Cardiac muscle cell (in vitro differentiated cells and primary cell): ENCODE measurements around the gene BPIFB6. TPM values are rescaled to one million over a fixed set of nuclear protein-coding genes. Genes with fewer than 3 reads are reported as not detected.

Experiments
- DNase-seq, 2 donors: peaks; one replicate each; pipeline versions ENCODE4 v3.0.0 to v3.0.0-alpha.2; 2010 to 2017; ENCODE audit warnings: low read depth in 1 of 2, low spot score in 1 of 2
- H3K27ac ChIP-seq: fragments of 200-600 bp; sonication (generic); 2 replicates; pipeline ENCODE4 v1.5.1; 2016
- H3K27me3 ChIP-seq: fragments of 200-600 bp; sonication (generic); 2 replicates; pipeline ENCODE4 v1.6.0; 2016; ENCODE audit warnings: control low read depth
- H3K36me3 ChIP-seq: fragments of 200-600 bp; sonication (generic); 2 replicates; pipeline ENCODE4 v1.5.1; 2016; ENCODE audit warnings: control low read depth
- H3K4me1 ChIP-seq: fragments of 200-600 bp; sonication (generic); 2 replicates; pipeline ENCODE4 v1.8.1; 2017; ENCODE audit warnings: low read depth, mild to moderate bottlenecking, mixed run types
- H3K4me3 ChIP-seq: fragments of 200-600 bp; sonication (generic); 2 replicates; pipeline ENCODE4 v1.5.1; 2016; ENCODE audit warnings: mild to moderate bottlenecking
- H3K9me3 ChIP-seq: fragments of 200-600 bp; sonication (generic); 2 replicates; pipeline ENCODE4 v1.5.1; 2017; ENCODE audit warnings: low read depth, mild to moderate bottlenecking, control low read depth
- polyA plus RNA-seq: library from polyadenylated mRNA; unstranded; fragments of >200 nt; fragmentation: Nextera tagmentation; extraction: Ambion mirVana; gene quantifications from 2 replicates; pipeline ENCODE4 v1.2.1, GENCODE V29; 2016
- total RNA-seq: library from RNA; depleted of rRNA; stranded (reverse); fragments of >200 nt; gene quantifications from 2 replicates; pipeline ENCODE4 v1.2.3, GENCODE V29; 2016
- TF ChIP-seq, protein P1 (sequence below): IDR thresholded peaks from 2 replicates; pipeline ENCODE4 v1.5.1; 2012; ENCODE audit warnings: low read depth, mild to moderate bottlenecking, low read length

Gene BPIFB6
- total and polyA plus RNA-seq, 2 experiments from 2014 or later, result not detected

DNA sequence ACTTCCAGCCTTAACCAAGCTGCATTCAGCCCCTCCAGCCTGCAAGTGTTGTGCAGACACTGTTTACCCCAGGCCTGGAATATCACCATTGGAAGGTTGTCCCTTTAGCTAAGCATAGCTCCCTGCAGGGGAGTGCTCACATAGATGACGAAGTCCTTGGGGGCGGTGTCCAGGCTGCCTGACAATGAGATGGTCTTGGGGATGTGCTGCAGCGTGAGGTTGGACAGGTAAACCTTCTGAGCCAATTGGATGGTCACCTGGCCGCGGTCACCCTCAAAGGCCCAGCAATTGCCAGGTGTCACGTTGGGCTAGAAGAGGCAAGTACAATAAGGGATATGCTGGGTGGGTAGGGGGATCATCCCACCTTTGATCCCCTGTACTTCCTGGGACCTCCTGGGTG lies 45.9 kb upstream of the BPIFB6 start:
- H3K9me3 ChIP-seq, result no peaks in the 10 kb centered on the region
- TF ChIP-seq, protein P1, sequence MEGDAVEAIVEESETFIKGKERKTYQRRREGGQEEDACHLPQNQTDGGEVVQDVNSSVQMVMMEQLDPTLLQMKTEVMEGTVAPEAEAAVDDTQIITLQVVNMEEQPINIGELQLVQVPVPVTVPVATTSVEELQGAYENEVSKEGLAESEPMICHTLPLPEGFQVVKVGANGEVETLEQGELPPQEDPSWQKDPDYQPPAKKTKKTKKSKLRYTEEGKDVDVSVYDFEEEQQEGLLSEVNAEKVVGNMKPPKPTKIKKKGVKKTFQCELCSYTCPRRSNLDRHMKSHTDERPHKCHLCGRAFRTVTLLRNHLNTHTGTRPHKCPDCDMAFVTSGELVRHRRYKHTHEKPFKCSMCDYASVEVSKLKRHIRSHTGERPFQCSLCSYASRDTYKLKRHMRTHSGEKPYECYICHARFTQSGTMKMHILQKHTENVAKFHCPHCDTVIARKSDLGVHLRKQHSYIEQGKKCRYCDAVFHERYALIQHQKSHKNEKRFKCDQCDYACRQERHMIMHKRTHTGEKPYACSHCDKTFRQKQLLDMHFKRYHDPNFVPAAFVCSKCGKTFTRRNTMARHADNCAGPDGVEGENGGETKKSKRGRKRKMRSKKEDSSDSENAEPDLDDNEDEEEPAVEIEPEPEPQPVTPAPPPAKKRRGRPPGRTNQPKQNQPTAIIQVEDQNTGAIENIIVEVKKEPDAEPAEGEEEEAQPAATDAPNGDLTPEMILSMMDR, result no peak
- H3K36me3 ChIP-seq, result no peaks in the 10 kb centered on the region
- no peaks in the 10 kb centered on the region for H3K27me3 ChIP-seq
- H3K4me3 ChIP-seq, result no peak overlapping the region
- peak overlapping the region; percentile 84 for H3K27ac ChIP-seq
- peaks cover 14% of the 10 kb centered on the region for H3K4me1 ChIP-seq
- DNase-seq, result no peak

DNA sequence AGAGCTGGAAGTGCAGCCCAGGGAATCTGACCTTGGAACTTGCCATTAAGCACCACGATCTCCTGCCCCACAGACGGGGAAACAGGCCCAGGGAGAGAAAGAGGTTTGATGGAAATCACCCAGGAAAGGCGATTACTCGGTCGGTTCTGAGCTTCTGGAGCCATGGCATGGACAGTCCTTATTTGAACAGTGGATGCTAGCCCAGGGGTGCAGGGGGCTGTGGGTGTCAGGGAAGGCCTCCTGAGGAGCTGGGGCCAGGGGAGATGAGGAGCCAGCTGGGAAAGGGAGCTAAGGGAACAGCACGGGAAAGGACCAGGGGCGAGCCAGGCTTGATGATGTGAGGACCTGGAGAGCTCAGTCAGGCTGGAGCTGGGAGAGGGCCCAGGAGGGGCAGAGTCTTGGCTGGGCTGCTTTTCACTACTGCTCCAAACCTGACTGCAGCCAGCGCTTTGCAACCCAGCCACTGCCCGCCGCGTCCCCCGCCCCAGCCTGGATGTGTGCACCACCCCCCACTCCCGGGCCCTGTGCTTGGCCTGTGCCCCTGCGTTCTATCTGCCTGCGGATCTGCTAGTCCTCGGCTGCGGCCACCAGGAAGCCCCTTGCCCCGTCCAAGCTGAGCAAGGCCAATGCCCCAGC lies 45.0 kb upstream of the BPIFB6 start:
- H3K9me3 ChIP-seq, result no peaks in the 10 kb centered on the region
- TF ChIP-seq, protein P1, result no peak
- no peak for DNase-seq
- no peaks in the 10 kb centered on the region for H3K36me3 ChIP-seq
- H3K27ac ChIP-seq, result no peak overlapping the region
- no peak overlapping the region for H3K4me3 ChIP-seq
- H3K4me1 ChIP-seq, result peaks cover 14% of the 10 kb centered on the region
- no peaks in the 10 kb centered on the region for H3K27me3 ChIP-seq

DNA sequence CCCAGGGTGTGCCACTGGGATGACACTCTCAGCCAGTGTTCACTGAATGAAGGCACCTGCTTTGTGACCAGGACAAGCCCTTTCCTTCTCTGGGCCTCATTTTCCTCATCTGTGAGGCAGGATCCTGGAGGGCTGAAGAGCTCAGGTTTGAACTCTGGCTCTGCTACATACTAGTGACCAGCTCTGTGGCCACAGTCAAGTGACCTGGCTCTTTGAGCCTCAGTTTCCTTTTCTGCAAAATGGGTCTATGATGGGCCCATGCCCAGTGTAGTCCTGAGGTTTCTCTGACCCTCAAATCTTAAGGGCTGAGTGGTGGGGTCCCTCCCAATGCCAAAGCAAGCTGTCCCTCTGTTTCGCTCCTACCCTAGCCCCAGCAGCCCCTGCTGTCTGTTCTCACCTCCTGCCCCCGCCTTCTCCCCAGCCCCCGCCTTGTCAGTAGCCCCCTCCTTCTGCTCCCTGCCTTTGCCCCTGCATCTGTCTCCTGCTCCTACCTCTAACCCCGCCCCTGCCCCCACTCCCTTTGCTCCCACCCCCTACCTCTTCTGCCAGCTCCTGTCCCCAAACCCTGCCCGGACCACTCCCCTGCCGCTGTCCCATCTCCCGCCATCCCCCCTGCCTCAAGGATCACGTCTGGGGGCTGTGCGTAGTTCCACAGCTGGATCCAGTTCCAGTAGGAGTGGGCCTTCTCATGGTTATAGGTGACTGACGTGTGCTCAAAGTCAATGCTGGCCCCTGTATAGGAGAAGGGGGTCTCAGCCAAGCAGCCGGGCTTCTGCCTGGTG lies 44.2 kb upstream of the BPIFB6 start:
- Histone ChIP-seq H3K27ac (no peak overlapping the region), H3K9me3 (no peaks in the 10 kb centered on the region), H3K4me3 (no peak overlapping the region), H3K36me3 (no peaks in the 10 kb centered on the region), H3K27me3 (no peaks in the 10 kb centered on the region), H3K4me1 (peaks cover 12% of the 10 kb centered on the region)
- DNase-seq, result no peak
- TF ChIP-seq, protein P1, result no peak

DNA sequence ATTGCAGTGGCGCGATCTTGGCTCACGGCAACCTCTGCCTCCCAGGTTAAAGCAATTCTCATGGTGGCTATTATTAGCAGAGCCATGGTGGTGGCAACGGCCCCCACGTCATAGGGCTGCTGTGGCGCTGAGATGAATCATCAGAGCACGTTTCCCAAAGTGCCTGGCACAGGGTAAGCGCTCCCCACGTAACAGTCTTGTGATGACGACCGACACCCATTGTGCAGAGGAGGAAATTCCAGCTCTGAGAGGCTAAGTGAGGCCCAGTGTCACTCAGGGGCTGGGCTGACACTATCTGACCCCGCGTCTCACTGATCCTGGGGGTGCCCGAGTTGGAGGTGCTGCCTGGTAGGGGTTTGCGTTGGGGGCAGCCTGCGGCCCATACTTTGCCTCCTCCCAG lies 43.4 kb upstream of the BPIFB6 start:
- no peaks in the 10 kb centered on the region for H3K36me3 ChIP-seq
- no peaks in the 10 kb centered on the region for H3K9me3 ChIP-seq
- H3K4me1 ChIP-seq, result peaks cover 6% of the 10 kb centered on the region
- TF ChIP-seq, protein P1, result no peak
- H3K27ac ChIP-seq, result no peak overlapping the region
- DNase-seq, result no peak
- H3K27me3 ChIP-seq, result no peaks in the 10 kb centered on the region
- H3K4me3 ChIP-seq, result no peak overlapping the region

DNA sequence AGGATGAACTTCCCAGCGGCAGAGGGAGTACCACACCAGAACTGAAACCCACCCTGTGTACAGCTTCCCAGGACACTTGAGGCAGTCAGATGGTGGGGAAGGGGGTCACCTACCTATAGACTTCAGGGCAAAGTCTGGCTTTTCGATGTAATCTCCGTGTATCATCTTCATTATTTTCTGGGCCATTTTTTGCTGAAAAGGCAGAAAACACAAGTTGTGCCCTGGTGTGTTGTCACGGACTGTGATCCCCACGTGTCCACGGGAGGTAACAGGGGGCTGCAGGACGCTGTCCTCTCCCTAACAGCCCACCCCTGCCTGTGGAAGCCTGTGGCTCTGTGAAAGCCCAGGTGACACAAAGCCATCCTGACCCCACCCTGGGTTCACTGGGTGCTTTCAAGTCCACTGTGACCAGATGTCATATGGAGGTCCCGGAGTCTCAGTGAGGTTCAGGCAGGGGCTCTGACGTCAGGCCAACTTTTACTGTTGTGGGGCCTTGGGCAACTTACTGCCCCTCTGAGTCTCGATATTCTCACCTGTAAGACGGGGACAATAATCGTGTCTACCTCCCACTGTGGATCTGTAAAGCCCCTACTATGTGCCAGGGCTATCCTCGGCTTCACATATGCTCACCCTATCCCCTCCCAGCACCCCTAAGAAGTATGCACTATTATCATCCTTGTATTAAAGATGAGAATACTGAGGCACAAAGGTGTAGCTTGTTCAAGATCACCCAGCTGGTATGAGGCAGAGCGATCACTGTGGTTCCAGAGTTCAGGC lies 41.8 kb upstream of the BPIFB6 start:
- H3K4me1 ChIP-seq, result no peaks in the 10 kb centered on the region
- H3K9me3 ChIP-seq, result no peaks in the 10 kb centered on the region
- DNase-seq, result no peak
- TF ChIP-seq, protein P1, result no peak
- H3K36me3 ChIP-seq, result no peaks in the 10 kb centered on the region
- H3K27me3 ChIP-seq, result no peaks in the 10 kb centered on the region
- no peak overlapping the region for H3K4me3 ChIP-seq
- H3K27ac ChIP-seq, result no peak overlapping the region
